HUES6 (cell line): ENCODE results near the gene MTAP.
A peak's percentile ranks its signal among the peaks of the same experiment; 100 is the strongest.

Experiments
- H3K27ac ChIP-seq: 2 replicates; pipeline ENCODE4 v1.7.0; 2013; ENCODE audit warnings: low read depth, mild to moderate bottlenecking, low read length, inconsistent platforms
- H3K27me3 ChIP-seq: 2 replicates; pipeline ENCODE4 v1.6.1; 2013; ENCODE audit warnings: low read length; ENCODE audit not compliant: control insufficient read depth, insufficient read depth
- H3K36me3 ChIP-seq: 2 replicates; pipeline ENCODE4 v1.6.1; 2013; ENCODE audit warnings: low read length; ENCODE audit not compliant: control insufficient read depth, insufficient read depth
- H3K4me1 ChIP-seq: 2 replicates; pipeline ENCODE4 v1.6.1; 2013; ENCODE audit warnings: low read length; ENCODE audit not compliant: control insufficient read depth, insufficient read depth
- H3K4me3 ChIP-seq: 2 replicates; pipeline ENCODE4 v1.5.1; 2013; ENCODE audit warnings: low read depth, low read length
- H3K9ac ChIP-seq: one replicate; pipeline ENCODE4 v1.6.1; 2013; ENCODE audit warnings: mild to moderate bottlenecking, low read length
- H3K9me3 ChIP-seq: 2 replicates; pipeline ENCODE4 v1.6.1; 2013; ENCODE audit warnings: low read depth, low read length; ENCODE audit not compliant: control insufficient read depth, insufficient read depth

The MTAP gene

GRCh38 chr9:21919377-21920362, 117.2 kb downstream of the MTAP start:
- Histone ChIP-seq H3K36me3 (no peaks in the 10 kb centered on the region), H3K4me1 (no peaks in the 10 kb centered on the region), H3K9ac (no peak overlapping the region), H3K27ac (no peak overlapping the region), H3K4me3 (no peak overlapping the region), H3K27me3 (no peaks in the 10 kb centered on the region), H3K9me3 (no peaks in the 10 kb centered on the region)

DNA sequence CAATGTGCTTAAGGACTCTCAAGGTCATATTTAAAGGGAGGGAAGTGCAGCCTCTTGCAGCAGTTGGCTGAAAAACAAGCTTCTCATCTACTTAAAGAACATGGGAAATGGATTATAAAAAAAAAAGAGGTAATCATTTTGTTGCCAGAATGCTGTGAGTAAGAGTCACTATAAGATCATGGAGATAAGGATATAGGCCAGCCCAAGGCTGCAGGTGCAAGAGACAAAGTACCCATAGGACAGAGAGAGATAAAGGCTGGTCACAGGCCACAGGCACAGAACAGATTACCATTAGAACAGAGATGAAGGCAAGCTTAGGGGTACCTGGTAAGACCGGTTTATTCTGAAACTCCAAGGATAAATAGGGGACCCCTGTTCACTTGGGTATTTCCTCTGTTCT, 121.3 kb downstream of the MTAP start:
- Histone ChIP-seq H3K4me3 (no peak overlapping the region), H3K36me3 (no peaks in the 10 kb centered on the region), H3K9ac (no peak overlapping the region), H3K4me1 (no peaks in the 10 kb centered on the region), H3K27me3 (no peaks in the 10 kb centered on the region), H3K9me3 (no peaks in the 10 kb centered on the region), H3K27ac (no peak overlapping the region)

DNA sequence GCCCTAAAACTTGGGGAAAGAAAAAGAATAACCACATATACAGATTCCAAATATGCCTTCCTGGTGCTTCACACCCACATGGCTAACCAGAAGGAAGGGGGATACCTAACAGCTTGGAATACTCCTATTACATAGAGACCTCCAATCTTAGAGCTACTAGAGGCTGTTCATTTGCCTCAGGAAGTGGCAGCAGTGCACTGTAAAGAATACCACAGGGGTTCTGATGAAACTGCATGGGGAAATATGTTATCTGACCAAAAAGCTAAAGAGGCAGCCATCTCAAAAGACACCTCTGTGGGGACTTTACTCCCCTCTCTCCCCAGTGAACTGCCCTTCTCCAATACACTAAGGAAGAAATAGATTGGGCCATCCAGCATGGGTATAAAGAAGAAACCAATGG, 125.3 kb downstream of the MTAP start:
- no peaks in the 10 kb centered on the region for H3K27me3 ChIP-seq
- no peaks in the 10 kb centered on the region for H3K9me3 ChIP-seq
- no peak overlapping the region for H3K27ac ChIP-seq
- no peak overlapping the region for H3K9ac ChIP-seq
- H3K4me3 ChIP-seq: no peak overlapping the region
- peaks cover 6% of the 10 kb centered on the region; the same call in 1 of the 2 replicates for H3K36me3 ChIP-seq
- peaks cover 7% of the 10 kb centered on the region for H3K4me1 ChIP-seq

- peaks cover 33% of the 10 kb centered on the region for H3K4me1 ChIP-seq
- no peak overlapping the region for H3K9ac ChIP-seq
- H3K27me3 ChIP-seq: no peaks in the 10 kb centered on the region
- H3K9me3 ChIP-seq: no peaks in the 10 kb centered on the region
- peaks cover 6% of the 10 kb centered on the region; the same call in 1 of the 2 replicates for H3K36me3 ChIP-seq
- H3K4me3 ChIP-seq: no peak overlapping the region
- no peak overlapping the region for H3K27ac ChIP-seq
These were observed 129.0 kb downstream of the MTAP start for GRCh38 chr9:21931428-21931827.

GRCh38 chr9:21933281-21933680, 130.8 kb downstream of the MTAP start:
- no peaks in the 10 kb centered on the region for H3K27me3 ChIP-seq
- peak overlapping the region; percentile 74 for H3K27ac ChIP-seq
- peak overlapping the region; percentile 34; the same call in 1 of the 2 replicates for H3K4me3 ChIP-seq
- H3K4me1 ChIP-seq: peaks cover 33% of the 10 kb centered on the region
- H3K9ac ChIP-seq: no peak overlapping the region
- H3K9me3 ChIP-seq: no peaks in the 10 kb centered on the region
- H3K36me3 ChIP-seq: peaks cover 6% of the 10 kb centered on the region; the same call in 1 of the 2 replicates

GRCh38 chr9:21933865-21934264, 131.4 kb downstream of the MTAP start:
- H3K9ac ChIP-seq: no peak overlapping the region
- no peaks in the 10 kb centered on the region for H3K9me3 ChIP-seq
- peak overlapping the region; percentile 74; the same call in 1 of the 2 replicates for H3K27ac ChIP-seq

GRCh38 chr9:21935631-21936030, 133.2 kb downstream of the MTAP start:
- no peak overlapping the region for H3K9ac ChIP-seq
- no peaks in the 10 kb centered on the region for H3K9me3 ChIP-seq
- H3K36me3 ChIP-seq: peaks cover 6% of the 10 kb centered on the region; the same call in 1 of the 2 replicates
- H3K4me1 ChIP-seq: peaks cover 33% of the 10 kb centered on the region
- H3K27me3 ChIP-seq: no peaks in the 10 kb centered on the region
- no peak overlapping the region for H3K4me3 ChIP-seq
- no peak overlapping the region for H3K27ac ChIP-seq

More at GRCh38 chr9:21933865-21934264, 131.4 kb downstream of the MTAP start:
- Histone ChIP-seq H3K27me3 (no peaks in the 10 kb centered on the region), H3K4me1 (peaks cover 33% of the 10 kb centered on the region), H3K4me3 (no peak overlapping the region; the same call in 1 of the 2 replicates), H3K36me3 (peaks cover 6% of the 10 kb centered on the region; the same call in 1 of the 2 replicates)

- no peaks in the 10 kb centered on the region for H3K9me3 ChIP-seq
These were observed 133.7 kb downstream of the MTAP start for GRCh38 chr9:21936161-21936560.

DNA sequence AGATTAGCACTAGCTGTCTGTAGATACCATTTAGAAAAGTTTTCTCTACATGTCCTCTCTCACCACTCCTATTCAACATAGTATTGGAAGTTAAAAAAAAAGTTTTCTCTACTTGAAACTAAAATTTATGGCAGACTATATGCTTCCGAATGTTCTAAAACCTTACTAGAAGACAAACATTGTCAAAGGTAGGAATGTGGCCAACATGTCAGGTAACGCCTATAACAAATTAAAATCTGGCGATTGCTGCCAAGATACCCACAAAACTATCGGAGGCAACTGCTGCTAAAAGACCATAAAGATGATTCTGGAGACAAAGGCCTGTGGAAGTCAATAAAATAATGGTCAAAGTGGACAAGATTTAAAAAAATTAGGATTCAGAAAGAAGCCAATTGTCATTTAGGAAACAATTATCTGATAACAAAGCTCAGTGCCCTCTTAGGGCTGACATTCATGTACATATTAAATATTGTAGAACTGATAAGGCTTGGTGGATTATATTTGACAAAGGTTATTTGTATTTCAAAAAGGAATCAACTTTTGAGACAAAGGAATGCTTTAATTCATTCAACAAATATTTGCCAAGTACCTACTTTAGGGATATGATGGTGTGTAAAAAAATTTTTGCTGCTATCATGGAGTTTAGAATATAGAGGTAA, 139.0 kb downstream of the MTAP start:
- no peaks in the 10 kb centered on the region for H3K4me1 ChIP-seq
- no peak overlapping the region for H3K4me3 ChIP-seq
- no peaks in the 10 kb centered on the region for H3K36me3 ChIP-seq
- H3K9me3 ChIP-seq: no peaks in the 10 kb centered on the region
- no peak overlapping the region for H3K27ac ChIP-seq
- H3K9ac ChIP-seq: no peak overlapping the region
- no peaks in the 10 kb centered on the region for H3K27me3 ChIP-seq

More at GRCh38 chr9:21936161-21936560, 133.7 kb downstream of the MTAP start:
- Histone ChIP-seq H3K4me1 (peaks cover 33% of the 10 kb centered on the region), H3K9ac (no peak overlapping the region), H3K4me3 (no peak overlapping the region), H3K27me3 (no peaks in the 10 kb centered on the region), H3K36me3 (peaks cover 1% of the 10 kb centered on the region; the same call in 1 of the 2 replicates), H3K27ac (no peak overlapping the region)

- Histone ChIP-seq H3K4me1 (no peaks in the 10 kb centered on the region), H3K4me3 (no peak overlapping the region), H3K9me3 (no peaks in the 10 kb centered on the region), H3K9ac (no peak overlapping the region), H3K27ac (no peak overlapping the region), H3K27me3 (no peaks in the 10 kb centered on the region), H3K36me3 (no peaks in the 10 kb centered on the region)
These were observed 141.0 kb downstream of the MTAP start for GRCh38 chr9:21943464-21943863.

GRCh38 chr9:21945606-21946005, 143.2 kb downstream of the MTAP start:
- Histone ChIP-seq H3K27ac (no peak overlapping the region), H3K27me3 (no peaks in the 10 kb centered on the region), H3K4me3 (no peak overlapping the region), H3K9me3 (no peaks in the 10 kb centered on the region), H3K4me1 (no peaks in the 10 kb centered on the region), H3K36me3 (no peaks in the 10 kb centered on the region), H3K9ac (no peak overlapping the region)
